Esophagus muscularis mucosa (tissue), 4 donors: Measurements from ENCODE around the gene ANTXR1. TPM values are rescaled to one million over a fixed set of nuclear protein-coding genes. Genes with fewer than 3 reads are reported as not detected.
"Not testable (repeated sequence)": the region's sequence is repeated elsewhere in the genome, so short reads cannot be mapped to it uniquely, and the experiment has no call there.

ENCODE experiments used
- DNase-seq: peaks from one replicate; pipeline ENCODE4 v3.0.0-alpha.2; 2017; ENCODE audit errors: extremely low spot score
- H3K27ac ChIP-seq, 4 donors: fragments of 200-600 bp; sonication (generic); replicated peaks in 1 of 4; 1 replicate in 3 of 4; 2 replicates in 1 of 4; pipeline ENCODE4 v1.5.1; 2016 to 2019; ENCODE audit warnings: mild to moderate bottlenecking in 1 of 4
- H3K27me3 ChIP-seq, 4 donors: fragments of 200-600 bp; sonication (generic); one replicate each; pipeline versions ENCODE4 v1.5.1 to v1.6.0; 2016 to 2019
- H3K36me3 ChIP-seq, 4 donors: fragments of 200-600 bp; sonication (generic); one replicate each; pipeline ENCODE4 v1.5.1; 2016 to 2019
- H3K4me1 ChIP-seq, 4 donors: fragments of 200-600 bp; sonication (generic); one replicate each; pipeline ENCODE4 v1.5.1; 2016 to 2019
- H3K4me3 ChIP-seq, 4 donors: fragments of 200-600 bp; sonication (generic); 1 replicate in 2 of 4; 2 replicates in 2 of 4; pipeline ENCODE4 v1.5.1; 2016 to 2019; ENCODE audit warnings: mild to moderate bottlenecking in 4 of 4, moderate library complexity in 1 of 4
- H3K9me3 ChIP-seq, 4 donors: fragments of 200-600 bp; sonication (generic); 1 replicate in 3 of 4; 2 replicates in 1 of 4; pipeline ENCODE4 v1.5.1; 2016 to 2019
- CTCF ChIP-seq, 3 experiments: fragments of 200-600 bp in 2 of 3; fragments of 450-650 bp in 1 of 3; sonication (generic) in 2 of 3; IDR thresholded peaks; one replicate each; pipeline ENCODE4 v1.5.1; 2017 to 2019; ENCODE audit warnings: antibody characterized with exemption in 3 of 3, mild to moderate bottlenecking in 2 of 3, moderate library complexity in 1 of 3
- EP300 ChIP-seq: sonication (generic); formaldehyde crosslinking; IDR thresholded peaks from one replicate; pipeline ENCODE4 v1.6.1; 2017; ENCODE audit warnings: antibody characterized with exemption
- POLR2A ChIP-seq: fragments of 450-650 bp; IDR thresholded peaks from one replicate; pipeline ENCODE4 v1.6.1; 2017; ENCODE audit warnings: antibody characterized with exemption, moderate library complexity, mild to moderate bottlenecking, low read depth
- POLR2AphosphoS5 ChIP-seq, 2 donors: sonication (generic); formaldehyde crosslinking; IDR thresholded peaks; one replicate each; pipeline ENCODE4 v1.6.1; 2017; ENCODE audit warnings: antibody characterized with exemption in 2 of 2
- WGBS: methylation state at CpG from one replicate; pipeline ENCODE4 v1.1.5; 2018; 5-methylcytosine and 5-hydroxymethylcytosine counted together
- intact Hi-C: fragments of 100-400 bp; cut with DNase I; formaldehyde crosslinking; loops from one replicate; pipeline ENCODE4 v1.15.1; 2023
- total RNA-seq, 4 donors: library from RNA; depleted of rRNA; stranded (reverse); fragments of >200 nt; gene quantifications; one replicate each; pipeline versions ENCODE4 v1.1.0 to v1.2.1, GENCODE V29; 2016

ANTXR1 gene
- total RNA-seq, 4 donors from 2014 or later: 74.6 to 115 (median 92.1) TPM

- Histone ChIP-seq H3K4me3 (no peak overlapping the region), H3K27me3 (no peaks in the 10 kb centered on the region), H3K9me3 (no peaks in the 10 kb centered on the region), H3K4me1 (peaks cover 6 to 30% (median 27%) of the 10 kb centered on the region in 4 donors), H3K27ac (peak overlapping the region; percentile 53 to 64 (median 62)), H3K36me3 (no peaks in the 10 kb centered on the region)
- intact Hi-C loops: no loop called here
- WGBS: 42% methylated on average over 8 of the region's 8 CpGs
- TF ChIP-seq POLR2A: no peak
- TF ChIP-seq POLR2AphosphoS5 (IDR thresholded peaks at IDR 0.05): peak; percentile 22 to 67
- no peak for TF ChIP-seq CTCF (IDR thresholded peaks at IDR 0.05)
- DNase-seq: no peak
Measured at GRCh38 chr2:69253611-69254301, 240.8 kb downstream of the ANTXR1 start.

GRCh38 chr2:69255760-69256159 is 242.8 kb downstream of the ANTXR1 start:
- 86% methylated on average over 3 of the region's 3 CpGs for WGBS
- TF ChIP-seq POLR2AphosphoS5 (IDR thresholded peaks at IDR 0.05) (no peak), EP300 (no peak), CTCF (IDR thresholded peaks at IDR 0.05) (no peak), POLR2A (no peak)
- Histone ChIP-seq H3K4me1 (peaks cover 6 to 30% (median 27%) of the 10 kb centered on the region in 4 donors), H3K27ac (no peak overlapping the region), H3K36me3 (no peaks in the 10 kb centered on the region), H3K9me3 (peaks cover 0 to 16% (median 12%) of the 10 kb centered on the region in 4 donors), H3K27me3 (no peaks in the 10 kb centered on the region), H3K4me3 (no peak overlapping the region)
- intact Hi-C loops: no loop called here
- DNase-seq: no peak

- 92% methylated on average over 12 of the region's 12 CpGs for WGBS
- H3K4me3 ChIP-seq, H3K27ac ChIP-seq, H3K36me3 ChIP-seq, H3K27me3 ChIP-seq, DNase-seq, H3K4me1 ChIP-seq, intact Hi-C loops: not testable (repeated sequence)
- H3K9me3 ChIP-seq: peaks cover 0 to 20% (median 13%) of the 10 kb centered on the region in 4 donors
Measured at GRCh38 chr2:69259994-69260591, 247.1 kb downstream of the ANTXR1 start.

- Histone ChIP-seq H3K9me3 (peaks cover 0 to 20% (median 13%) of the 10 kb centered on the region in 4 donors), H3K4me1 (no peaks in the 10 kb centered on the region), H3K27ac (no peak overlapping the region), H3K36me3 (no peaks in the 10 kb centered on the region), H3K4me3 (no peak overlapping the region), H3K27me3 (no peaks in the 10 kb centered on the region)
- TF ChIP-seq POLR2AphosphoS5 (IDR thresholded peaks at IDR 0.05) (no peak), CTCF (IDR thresholded peaks at IDR 0.05) (no peak), POLR2A (no peak), EP300 (no peak)
- intact Hi-C loops: no loop called here
- DNase-seq: no peak
Measured at GRCh38 chr2:69260666-69261065, 247.7 kb downstream of the ANTXR1 start.

GRCh38 chr2:69269330-69269729 is 256.4 kb downstream of the ANTXR1 start:
- Histone ChIP-seq H3K4me3 (no peak overlapping the region), H3K36me3 (no peaks in the 10 kb centered on the region), H3K27me3 (no peaks in the 10 kb centered on the region), H3K27ac (no peak overlapping the region), H3K9me3 (no peaks in the 10 kb centered on the region), H3K4me1 (peaks cover 0 to 20% (median 12%) of the 10 kb centered on the region in 4 donors)
- WGBS: 87% methylated on average over 4 of the region's 4 CpGs
- intact Hi-C loops: no loop called here
- no peak for DNase-seq
- TF ChIP-seq CTCF (IDR thresholded peaks at IDR 0.05): no peak
- no peak for TF ChIP-seq EP300
- no peak for TF ChIP-seq POLR2A
- no peak for TF ChIP-seq POLR2AphosphoS5 (IDR thresholded peaks at IDR 0.05)
